Stimulated activated CD4-positive, alpha-beta T cell treated with anti-CD3 and anti-CD28 coated beads, Interleukin-4, amount 100 ng/mL, for 4 hours (primary cell): ENCODE results near the gene CARHSP1.
"Not testable (repeated sequence)": the region's sequence is repeated elsewhere in the genome, so short reads cannot be mapped to it uniquely, and the experiment has no call there.

Experiments used
- DNase-seq, 2 experiments: peaks; one replicate each; pipeline ENCODE4 v3.0.0-alpha.2; 2020

CARHSP1 gene

GRCh38 chr16:8819411-8820034, 49.3 kb downstream of the CARHSP1 start:
- DNase-seq = no peak

- no peak for DNase-seq
Observed at GRCh38 chr16:8818504-8819270, 50.1 kb downstream of the CARHSP1 start.

GRCh38 chr16:8816967-8817655, 51.7 kb downstream of the CARHSP1 start:
- DNase-seq = no peak

- DNase-seq = no peak
Observed at GRCh38 chr16:8814095-8814806, 54.6 kb downstream of the CARHSP1 start.

- DNase-seq = no peak
Observed at GRCh38 chr16:8812162-8812843, 56.5 kb downstream of the CARHSP1 start.

- no peak for DNase-seq
Observed at GRCh38 chr16:8808613-8809353, 60.0 kb downstream of the CARHSP1 start.

GRCh38 chr16:8808009-8808408, 60.8 kb downstream of the CARHSP1 start:
- no peak for DNase-seq

- no peak for DNase-seq
Observed at GRCh38 chr16:8807189-8807588, 61.6 kb downstream of the CARHSP1 start.

- DNase-seq = no peak
Observed at GRCh38 chr16:8806272-8806983, 62.4 kb downstream of the CARHSP1 start.

GRCh38 chr16:8804313-8804712, 64.5 kb downstream of the CARHSP1 start:
- no peak for DNase-seq

- not testable (repeated sequence) for DNase-seq
Observed at GRCh38 chr16:8803733-8804132, 65.1 kb downstream of the CARHSP1 start.
